NCI-H2029 treated with DMSO at 0.1 percent for 48 hours (cell line): Measurements from ENCODE around the gene RPGRIP1.
"Not testable (repeated sequence)": the region's sequence is repeated elsewhere in the genome, so short reads cannot be mapped to it uniquely, and the experiment has no call there.

Experiments
- DNase-seq: peaks from one replicate; lab custom pipeline; 2025; lab: John Stamatoyannopoulos, UW

RPGRIP1 gene

GRCh38 chr14:21302013-21302835 lies 22.3 kb downstream of the RPGRIP1 start:
- DNase-seq, result no peak

- not testable (repeated sequence) for DNase-seq
Observed at GRCh38 chr14:21302836-21303140, 22.9 kb downstream of the RPGRIP1 start.

GRCh38 chr14:21307637-21308036 lies 27.8 kb downstream of the RPGRIP1 start:
- DNase-seq, result no peak

GRCh38 chr14:21308132-21308478 lies 28.2 kb downstream of the RPGRIP1 start:
- DNase-seq, result peak; percentile 52

GRCh38 chr14:21308479-21309237 lies 28.8 kb downstream of the RPGRIP1 start:
- peak; percentile 91 for DNase-seq

GRCh38 chr14:21309238-21309636 lies 29.4 kb downstream of the RPGRIP1 start:
- no peak for DNase-seq

- DNase-seq, result no peak
Observed at GRCh38 chr14:21309956-21310355, 30.1 kb downstream of the RPGRIP1 start.

- no peak for DNase-seq
Observed at GRCh38 chr14:21311614-21312013, 31.7 kb downstream of the RPGRIP1 start.

GRCh38 chr14:21313512-21313911 lies 33.6 kb downstream of the RPGRIP1 start:
- no peak for DNase-seq

- no peak for DNase-seq
Observed at GRCh38 chr14:21317398-21317797, 37.5 kb downstream of the RPGRIP1 start.

- no peak for DNase-seq
Observed at GRCh38 chr14:21320913-21321312, 41.0 kb downstream of the RPGRIP1 start.

GRCh38 chr14:21322716-21323115 lies 42.8 kb downstream of the RPGRIP1 start:
- no peak for DNase-seq

- no peak for DNase-seq
Observed at GRCh38 chr14:21326972-21327371, 47.1 kb downstream of the RPGRIP1 start.
